Measurements from ENCODE around the gene CNPY4.

Gene CNPY4

DNA sequence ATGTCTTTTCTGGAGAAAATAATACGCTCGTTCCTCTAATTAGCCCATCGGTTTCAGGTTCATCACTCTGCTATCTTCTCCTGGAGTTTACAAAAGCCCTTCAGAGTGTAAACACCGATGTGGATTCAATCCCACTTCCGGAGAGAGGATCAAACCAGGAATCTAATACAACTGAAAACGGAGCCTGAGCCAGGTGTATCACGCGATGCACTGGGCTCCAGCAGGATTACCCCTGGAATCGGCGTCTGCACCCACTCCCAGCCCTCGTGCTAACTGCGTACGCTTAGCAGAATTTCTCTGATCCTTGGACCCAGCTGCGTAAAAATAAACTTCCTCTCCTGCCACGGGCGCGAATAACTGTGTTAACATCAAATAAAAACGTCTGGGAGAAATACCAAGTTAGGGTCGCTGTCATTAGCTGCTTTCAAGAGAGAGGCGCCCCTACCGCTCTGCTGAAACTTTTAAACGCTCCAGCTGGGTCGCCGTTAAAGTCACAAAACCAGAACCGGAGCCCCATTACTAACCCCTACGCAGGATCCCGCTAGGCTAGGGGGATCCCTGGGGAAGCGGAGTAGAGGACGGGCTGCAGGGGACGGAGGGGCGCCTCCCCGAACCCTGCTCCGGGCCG is 38.4 kb upstream of the CNPY4 start:
- peak in 1 of 2 experiments; percentile 38 for DNase-seq (ENCODE audit: low read depth in 1 of 2, low spot score in 1 of 2)
- TF ChIP-seq, protein P1, sequence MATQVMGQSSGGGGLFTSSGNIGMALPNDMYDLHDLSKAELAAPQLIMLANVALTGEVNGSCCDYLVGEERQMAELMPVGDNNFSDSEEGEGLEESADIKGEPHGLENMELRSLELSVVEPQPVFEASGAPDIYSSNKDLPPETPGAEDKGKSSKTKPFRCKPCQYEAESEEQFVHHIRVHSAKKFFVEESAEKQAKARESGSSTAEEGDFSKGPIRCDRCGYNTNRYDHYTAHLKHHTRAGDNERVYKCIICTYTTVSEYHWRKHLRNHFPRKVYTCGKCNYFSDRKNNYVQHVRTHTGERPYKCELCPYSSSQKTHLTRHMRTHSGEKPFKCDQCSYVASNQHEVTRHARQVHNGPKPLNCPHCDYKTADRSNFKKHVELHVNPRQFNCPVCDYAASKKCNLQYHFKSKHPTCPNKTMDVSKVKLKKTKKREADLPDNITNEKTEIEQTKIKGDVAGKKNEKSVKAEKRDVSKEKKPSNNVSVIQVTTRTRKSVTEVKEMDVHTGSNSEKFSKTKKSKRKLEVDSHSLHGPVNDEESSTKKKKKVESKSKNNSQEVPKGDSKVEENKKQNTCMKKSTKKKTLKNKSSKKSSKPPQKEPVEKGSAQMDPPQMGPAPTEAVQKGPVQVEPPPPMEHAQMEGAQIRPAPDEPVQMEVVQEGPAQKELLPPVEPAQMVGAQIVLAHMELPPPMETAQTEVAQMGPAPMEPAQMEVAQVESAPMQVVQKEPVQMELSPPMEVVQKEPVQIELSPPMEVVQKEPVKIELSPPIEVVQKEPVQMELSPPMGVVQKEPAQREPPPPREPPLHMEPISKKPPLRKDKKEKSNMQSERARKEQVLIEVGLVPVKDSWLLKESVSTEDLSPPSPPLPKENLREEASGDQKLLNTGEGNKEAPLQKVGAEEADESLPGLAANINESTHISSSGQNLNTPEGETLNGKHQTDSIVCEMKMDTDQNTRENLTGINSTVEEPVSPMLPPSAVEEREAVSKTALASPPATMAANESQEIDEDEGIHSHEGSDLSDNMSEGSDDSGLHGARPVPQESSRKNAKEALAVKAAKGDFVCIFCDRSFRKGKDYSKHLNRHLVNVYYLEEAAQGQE (IDR thresholded peaks at IDR 0.05; ENCODE audit: insufficient replicate concordance, low read depth): no peak
- TF ChIP-seq POLR2AphosphoS5 (IDR thresholded peaks at IDR 0.05; ENCODE audit: low read depth): no peak
- TF ChIP-seq, protein P2, sequence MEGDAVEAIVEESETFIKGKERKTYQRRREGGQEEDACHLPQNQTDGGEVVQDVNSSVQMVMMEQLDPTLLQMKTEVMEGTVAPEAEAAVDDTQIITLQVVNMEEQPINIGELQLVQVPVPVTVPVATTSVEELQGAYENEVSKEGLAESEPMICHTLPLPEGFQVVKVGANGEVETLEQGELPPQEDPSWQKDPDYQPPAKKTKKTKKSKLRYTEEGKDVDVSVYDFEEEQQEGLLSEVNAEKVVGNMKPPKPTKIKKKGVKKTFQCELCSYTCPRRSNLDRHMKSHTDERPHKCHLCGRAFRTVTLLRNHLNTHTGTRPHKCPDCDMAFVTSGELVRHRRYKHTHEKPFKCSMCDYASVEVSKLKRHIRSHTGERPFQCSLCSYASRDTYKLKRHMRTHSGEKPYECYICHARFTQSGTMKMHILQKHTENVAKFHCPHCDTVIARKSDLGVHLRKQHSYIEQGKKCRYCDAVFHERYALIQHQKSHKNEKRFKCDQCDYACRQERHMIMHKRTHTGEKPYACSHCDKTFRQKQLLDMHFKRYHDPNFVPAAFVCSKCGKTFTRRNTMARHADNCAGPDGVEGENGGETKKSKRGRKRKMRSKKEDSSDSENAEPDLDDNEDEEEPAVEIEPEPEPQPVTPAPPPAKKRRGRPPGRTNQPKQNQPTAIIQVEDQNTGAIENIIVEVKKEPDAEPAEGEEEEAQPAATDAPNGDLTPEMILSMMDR (IDR thresholded peaks at IDR 0.05; ENCODE audit: insufficient read depth, low read length): no peak
- TF ChIP-seq SPI1 (IDR thresholded peaks at IDR 0.05; ENCODE audit: borderline replicate concordance, low read depth): no peak
- no peak for TF ChIP-seq GABPA (IDR thresholded peaks at IDR 0.05; ENCODE audit: low read depth)
- Histone ChIP-seq H3K27me3 (ENCODE audit: insufficient read depth, poor library complexity, severe bottlenecking) (no peaks in the 10 kb centered on the region), H3K4me3 (replicated peaks; ENCODE audit: insufficient read depth, low read length) (peak overlapping the region; percentile 98), H3K27ac (replicated peaks) (peak overlapping the region; percentile 88)

- Histone ChIP-seq H3K27ac (replicated peaks) (peak within 1 kb of the TSS; percentile 88), H3K27me3 (ENCODE audit: insufficient read depth, poor library complexity, severe bottlenecking) (no peaks in the 10 kb centered on the region), H3K4me3 (replicated peaks; ENCODE audit: insufficient read depth, low read length) (peak within 1 kb of the TSS; percentile 98)
- DNase-seq (ENCODE audit: low read depth in 1 of 2, low spot score in 1 of 2): peak; percentile 99
- peak; percentile 24; the same call in 1 of the 2 replicates for TF ChIP-seq SPI1 (IDR thresholded peaks at IDR 0.05; ENCODE audit: borderline replicate concordance, low read depth)
- TF ChIP-seq POLR2AphosphoS5 (IDR thresholded peaks at IDR 0.05; ENCODE audit: low read depth): peak; percentile 66
- TF ChIP-seq, protein P1 (IDR thresholded peaks at IDR 0.05; ENCODE audit: insufficient replicate concordance, low read depth): peak; percentile 11
- TF ChIP-seq GABPA (IDR thresholded peaks at IDR 0.05; ENCODE audit: low read depth): peak; percentile 99
- TF ChIP-seq, protein P2 (IDR thresholded peaks at IDR 0.05; ENCODE audit: insufficient read depth, low read length): peak; percentile 70
Measured at GRCh38 chr7:100081535-100082102, 37.8 kb upstream of the CNPY4 start, which contains the start of gene ZNF3. TSS of gene ZNF3 (minus strand) at chr7:100081723. CDS start at chr7:100077357, 4,366 bp downstream.

DNA sequence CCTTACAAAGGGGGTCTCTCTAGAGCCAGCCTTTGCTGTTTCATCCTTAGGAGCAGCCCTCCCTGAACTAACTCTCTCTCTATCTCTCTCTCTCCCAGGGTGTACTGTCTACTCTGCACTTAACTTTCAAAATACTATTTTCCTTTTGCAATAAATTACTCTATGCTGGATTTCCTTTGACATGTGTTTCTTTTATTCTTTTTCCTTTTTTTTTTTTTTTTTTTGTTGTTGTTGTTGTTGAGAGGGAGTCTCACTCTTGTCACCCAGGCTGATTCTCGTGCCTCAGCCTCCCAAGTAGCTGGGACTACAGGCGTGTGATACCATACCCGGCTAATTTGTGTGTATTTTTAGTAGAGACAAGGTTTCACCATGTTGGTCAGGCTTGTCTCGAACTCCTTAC is 36.5 kb upstream of the CNPY4 start:
- TF ChIP-seq POLR2AphosphoS5 (IDR thresholded peaks at IDR 0.05; ENCODE audit: low read depth) (no peak), SPI1 (IDR thresholded peaks at IDR 0.05; ENCODE audit: borderline replicate concordance, low read depth) (no peak), GABPA (IDR thresholded peaks at IDR 0.05; ENCODE audit: low read depth) (no peak)
- TF ChIP-seq, protein P2 (IDR thresholded peaks at IDR 0.05; ENCODE audit: insufficient read depth, low read length): no peak
- TF ChIP-seq, protein P1 (IDR thresholded peaks at IDR 0.05; ENCODE audit: insufficient replicate concordance, low read depth): no peak
- Histone ChIP-seq H3K27ac (replicated peaks) (peak overlapping the region; percentile 88), H3K4me3 (replicated peaks; ENCODE audit: insufficient read depth, low read length) (no peak overlapping the region), H3K27me3 (ENCODE audit: insufficient read depth, poor library complexity, severe bottlenecking) (no peaks in the 10 kb centered on the region)
- DNase-seq (ENCODE audit: low read depth in 1 of 2, low spot score in 1 of 2): no peak
